HEK293 (cell line): ENCODE measurements around the gene RAPGEF5.

Experiments used
- CTCF ChIA-PET: fragments of 350-600 bp; formaldehyde crosslinking; extraction: SDS; loops from one replicate; lab custom pipeline; 2021; ENCODE audit warnings: antibody characterized with exemption; lab: Yijun Ruan, JAX
- POLR2A ChIA-PET: fragments of 300-600 bp; formaldehyde crosslinking; extraction: SDS; loops from one replicate; lab custom pipeline; 2020; ENCODE audit warnings: antibody characterized with exemption, inconsistent platforms; lab: Yijun Ruan, JAX
- H3K27ac ChIP-seq: fragments of 200-500 bp; sonication (Bioruptor generic); 2 replicates; pipeline ENCODE4 v1.5.1; 2014; ENCODE audit warnings: low read depth, low read length, control low read depth, inconsistent platforms; ENCODE audit errors: extremely low read depth
- H3K36me3 ChIP-seq, 2 experiments: fragments of 200-500 bp in 1 of 2; sonication (Bioruptor generic) in 1 of 2; 1 replicate in 1 of 2; 2 replicates in 1 of 2; pipeline ENCODE4 v1.5.1; 2014 to 2017; ENCODE audit warnings: inconsistent platforms in 2 of 2, low read length in 2 of 2; ENCODE audit not compliant: control insufficient read depth in 2 of 2, insufficient read depth in 1 of 2
- H3K4me1 ChIP-seq: fragments of 200-500 bp; sonication (Bioruptor generic); 2 replicates; pipeline ENCODE4 v1.5.1; 2014; ENCODE audit warnings: mild to moderate bottlenecking, low read length, inconsistent platforms; ENCODE audit not compliant: control insufficient read depth, insufficient read depth
- H3K4me3 ChIP-seq: 2 replicates; pipeline ENCODE4 v1.5.1; 2011; ENCODE audit warnings: low read depth, mild to moderate bottlenecking, control low read depth, low read length, moderate library complexity
- H3K9me3 ChIP-seq: fragments of 200-500 bp; sonication (Bioruptor generic); 2 replicates; pipeline ENCODE4 v1.5.1; 2014; ENCODE audit warnings: low read depth, low read length, inconsistent platforms; ENCODE audit not compliant: control insufficient read depth, insufficient read depth
- SETDB1 ChIP-seq: IDR thresholded peaks from one replicate; pipeline ENCODE4 v1.6.1; 2017; ENCODE audit warnings: mild to moderate bottlenecking, low read length, moderate library complexity, mixed read lengths; ENCODE audit not compliant: insufficient read length
- TCF7L2 ChIP-seq: IDR thresholded peaks from 2 replicates; pipeline ENCODE4 v1.6.1; 2011; ENCODE audit warnings: low read depth, mild to moderate bottlenecking, inconsistent platforms, low read length, moderate library complexity, borderline replicate concordance
- ZBTB10 ChIP-seq: fragments of 450-650 bp; formaldehyde crosslinking; IDR thresholded peaks from 2 replicates; pipeline ENCODE4 v1.5.1; 2016; ENCODE audit warnings: missing biosample characterization, missing genetic modification characterization
- ZFP37 ChIP-seq: fragments of 450-650 bp; formaldehyde crosslinking; IDR thresholded peaks from 2 replicates; pipeline ENCODE4 v1.5.1; 2016; ENCODE audit warnings: missing biosample characterization, missing genetic modification characterization
- ZNF157 ChIP-seq: fragments of 450-650 bp; formaldehyde crosslinking; IDR thresholded peaks from 2 replicates; pipeline ENCODE4 v1.5.1; 2016; ENCODE audit warnings: missing biosample characterization, missing genetic modification characterization
- ZNF18 ChIP-seq: fragments of 450-650 bp; formaldehyde crosslinking; IDR thresholded peaks from 2 replicates; pipeline ENCODE4 v1.5.1; 2016; ENCODE audit warnings: missing biosample characterization, missing genetic modification characterization
- ZNF202 ChIP-seq: fragments of 450-650 bp; formaldehyde crosslinking; IDR thresholded peaks from 2 replicates; pipeline ENCODE4 v1.5.1; 2016; ENCODE audit warnings: missing biosample characterization, missing genetic modification characterization, borderline replicate concordance
- ZNF211 ChIP-seq: fragments of 450-650 bp; formaldehyde crosslinking; IDR thresholded peaks from 2 replicates; pipeline ENCODE4 v1.5.1; 2016; ENCODE audit warnings: low read depth, missing biosample characterization, missing genetic modification characterization
- ZNF214 ChIP-seq: fragments of 450-650 bp; formaldehyde crosslinking; IDR thresholded peaks from 2 replicates; pipeline ENCODE4 v1.5.1; 2017; ENCODE audit warnings: missing biosample characterization, mild to moderate bottlenecking, missing genetic modification characterization, borderline replicate concordance
- ZNF239 ChIP-seq: fragments of 450-650 bp; formaldehyde crosslinking; IDR thresholded peaks from 2 replicates; pipeline ENCODE4 v1.5.1; 2016; ENCODE audit warnings: missing biosample characterization, missing genetic modification characterization
- ZNF26 ChIP-seq: fragments of 450-650 bp; formaldehyde crosslinking; IDR thresholded peaks from 2 replicates; pipeline ENCODE4 v1.5.1; 2016; ENCODE audit warnings: missing biosample characterization, missing genetic modification characterization
- ZNF354C ChIP-seq: fragments of 450-650 bp; formaldehyde crosslinking; IDR thresholded peaks from 2 replicates; pipeline ENCODE4 v1.5.1; 2016; ENCODE audit warnings: missing biosample characterization, missing genetic modification characterization, low read depth, borderline replicate concordance
- ZNF521 ChIP-seq: fragments of 450-650 bp; formaldehyde crosslinking; IDR thresholded peaks from 2 replicates; pipeline ENCODE4 v1.5.1; 2017; ENCODE audit warnings: missing biosample characterization, mild to moderate bottlenecking, missing genetic modification characterization
- ZNF571 ChIP-seq: fragments of 450-650 bp; formaldehyde crosslinking; IDR thresholded peaks from 2 replicates; pipeline ENCODE4 v1.5.0; 2017; ENCODE audit warnings: missing biosample characterization, missing genetic modification characterization
- ZNF585B ChIP-seq: fragments of 450-650 bp; formaldehyde crosslinking; IDR thresholded peaks from 2 replicates; pipeline ENCODE4 v1.5.1; 2016; ENCODE audit warnings: missing biosample characterization, missing genetic modification characterization
- ZNF658 ChIP-seq: fragments of 450-650 bp; formaldehyde crosslinking; IDR thresholded peaks from 2 replicates; pipeline ENCODE4; 2016; ENCODE audit warnings: missing biosample characterization, missing genetic modification characterization
- TF ChIP-seq, protein P1 (sequence below): fragments of 450-650 bp; formaldehyde crosslinking; IDR thresholded peaks from 2 replicates; pipeline ENCODE4 v1.5.1; 2016; ENCODE audit warnings: missing biosample characterization, missing genetic modification characterization, low read depth

The RAPGEF5 gene

GRCh38 chr7:22361320-22361719 lies 4.4 kb upstream of the RAPGEF5 start:
- CTCF ChIA-PET: no interaction called here
- TF ChIP-seq, protein P1, sequence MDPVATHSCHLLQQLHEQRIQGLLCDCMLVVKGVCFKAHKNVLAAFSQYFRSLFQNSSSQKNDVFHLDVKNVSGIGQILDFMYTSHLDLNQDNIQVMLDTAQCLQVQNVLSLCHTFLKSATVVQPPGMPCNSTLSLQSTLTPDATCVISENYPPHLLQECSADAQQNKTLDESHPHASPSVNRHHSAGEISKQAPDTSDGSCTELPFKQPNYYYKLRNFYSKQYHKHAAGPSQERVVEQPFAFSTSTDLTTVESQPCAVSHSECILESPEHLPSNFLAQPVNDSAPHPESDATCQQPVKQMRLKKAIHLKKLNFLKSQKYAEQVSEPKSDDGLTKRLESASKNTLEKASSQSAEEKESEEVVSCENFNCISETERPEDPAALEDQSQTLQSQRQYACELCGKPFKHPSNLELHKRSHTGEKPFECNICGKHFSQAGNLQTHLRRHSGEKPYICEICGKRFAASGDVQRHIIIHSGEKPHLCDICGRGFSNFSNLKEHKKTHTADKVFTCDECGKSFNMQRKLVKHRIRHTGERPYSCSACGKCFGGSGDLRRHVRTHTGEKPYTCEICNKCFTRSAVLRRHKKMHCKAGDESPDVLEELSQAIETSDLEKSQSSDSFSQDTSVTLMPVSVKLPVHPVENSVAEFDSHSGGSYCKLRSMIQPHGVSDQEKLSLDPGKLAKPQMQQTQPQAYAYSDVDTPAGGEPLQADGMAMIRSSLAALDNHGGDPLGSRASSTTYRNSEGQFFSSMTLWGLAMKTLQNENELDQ (tag by site-specific recombination): no peak
- TF ChIP-seq ZNF211 (tag by site-specific recombination): no peak
- TF ChIP-seq, all 188 proteins: peak for 0
- Histone ChIP-seq H3K9me3 (no peaks in the 10 kb centered on the region), H3K27ac (no peak overlapping the region), H3K4me3 (no peak overlapping the region), H3K36me3 (no peaks in the 10 kb centered on the region), H3K4me1 (no peaks in the 10 kb centered on the region)
- POLR2A ChIA-PET: interaction anchor here (0.6 kb wide), 1 partner anchor 29 kb away, joined by 4 read pairs; no protein-coding TSS in a partner anchor

DNA sequence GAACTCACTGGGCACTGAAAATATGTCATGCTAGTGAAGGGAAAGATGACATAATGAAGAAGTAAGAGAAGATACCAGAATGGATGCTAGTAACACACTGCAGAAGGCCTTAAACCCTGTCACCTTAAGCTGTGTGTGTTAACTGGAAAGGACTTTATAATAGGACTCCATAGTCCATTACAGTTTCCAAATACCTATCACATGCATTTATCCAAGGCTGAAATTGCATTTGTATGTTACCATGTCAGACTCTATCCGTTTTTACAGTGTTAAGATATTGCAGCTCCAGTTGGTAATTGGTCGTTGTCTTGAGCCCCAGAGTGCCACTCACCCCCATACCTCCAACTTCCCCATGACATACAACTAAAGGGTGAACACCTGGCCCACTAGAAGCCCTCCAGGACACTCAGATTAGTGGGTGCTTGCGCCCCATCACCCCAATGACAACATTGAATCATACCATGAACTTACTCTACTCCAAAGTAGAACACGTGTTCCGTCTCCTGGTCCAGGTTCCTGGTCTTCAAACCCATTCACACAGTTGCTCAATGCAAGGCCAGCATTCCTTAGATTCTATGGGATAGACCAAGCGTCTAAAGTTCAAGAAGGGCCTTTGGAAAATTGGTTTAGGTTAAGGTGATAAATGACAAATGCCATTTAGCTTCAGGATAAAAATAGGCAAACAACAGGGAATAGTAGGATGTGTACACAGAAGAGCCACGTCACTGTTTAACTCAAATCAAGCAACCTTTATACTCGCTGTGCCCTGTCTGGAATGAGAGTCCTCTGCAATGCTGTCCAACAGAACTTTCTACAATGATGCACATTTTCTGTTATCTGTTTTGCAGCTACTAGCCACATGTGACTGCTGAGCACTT lies 2.1 kb upstream of the RAPGEF5 start:
- TF ChIP-seq ZFP37 (tag by site-specific recombination): no peak
- TF ChIP-seq ZNF585B (tag by site-specific recombination): no peak
- TF ChIP-seq ZNF239: no peak
- TF ChIP-seq ZNF26 (tag by site-specific recombination): no peak
- TF ChIP-seq ZNF571 (tag by site-specific recombination): no peak
- TF ChIP-seq SETDB1: no peak
- no peak for TF ChIP-seq ZNF157
- no peak for TF ChIP-seq ZNF658 (tag by site-specific recombination)
- no peak for TF ChIP-seq ZNF354C
- TF ChIP-seq ZNF202 (tag by site-specific recombination): no peak
- TF ChIP-seq TCF7L2: no peak
- no peak for TF ChIP-seq ZNF214 (tag by site-specific recombination)
- no peak for TF ChIP-seq ZBTB10
- no peak for TF ChIP-seq ZNF18 (tag by site-specific recombination)
- no peak for TF ChIP-seq ZNF521
- TF ChIP-seq, all 188 proteins: peak for 0
- no peaks in the 10 kb centered on the region for H3K9me3 ChIP-seq
- H3K4me1 ChIP-seq: peaks cover 3% of the 10 kb centered on the region; the same call in 1 of the 2 replicates
- H3K36me3 ChIP-seq: no peaks in the 10 kb centered on the region
- H3K27ac ChIP-seq: no peak overlapping the region
- CTCF ChIA-PET: interaction anchor here (0.8 kb wide), 1 partner anchor 86 kb away, joined by 3 read pairs; no protein-coding TSS in a partner anchor
- POLR2A ChIA-PET: no interaction called here
- H3K4me3 ChIP-seq: no peak overlapping the region
